HCT116 (cell line): ENCODE measurements around the gene RCOR3.

Experiments
- RAD21 ChIP-seq: IDR thresholded peaks from 2 replicates; pipeline ENCODE4 v1.6.1; 2012; ENCODE audit warnings: low read depth, mild to moderate bottlenecking
- SP1 ChIP-seq: IDR thresholded peaks from 2 replicates; pipeline ENCODE4 v1.6.1; 2012; ENCODE audit warnings: low read depth
- TF ChIP-seq, protein P1 (sequence below), 3 experiments: fragments of 200-600 bp in 1 of 3; sonication (generic) in 1 of 3; IDR thresholded peaks in 2 of 3; conservative IDR thresholded peaks in 1 of 3; 2 replicates each; pipeline ENCODE4 v1.5.1; 2012 to 2017; ENCODE audit warnings: low read depth in 2 of 3, low read length in 2 of 3, antibody characterized with exemption in 1 of 3, borderline replicate concordance in 1 of 3, control low read depth in 1 of 3, mild to moderate bottlenecking in 1 of 3, mixed read lengths in 1 of 3, mixed run types in 1 of 3, moderate library complexity in 1 of 3; ENCODE audit not compliant: insufficient read depth in 1 of 3

GRCh38 chr1:211287218-211287617 lies 28.1 kb downstream of the RCOR3 start:
- TF ChIP-seq SP1 (no peak), RAD21 (no peak)
- TF ChIP-seq, protein P1, sequence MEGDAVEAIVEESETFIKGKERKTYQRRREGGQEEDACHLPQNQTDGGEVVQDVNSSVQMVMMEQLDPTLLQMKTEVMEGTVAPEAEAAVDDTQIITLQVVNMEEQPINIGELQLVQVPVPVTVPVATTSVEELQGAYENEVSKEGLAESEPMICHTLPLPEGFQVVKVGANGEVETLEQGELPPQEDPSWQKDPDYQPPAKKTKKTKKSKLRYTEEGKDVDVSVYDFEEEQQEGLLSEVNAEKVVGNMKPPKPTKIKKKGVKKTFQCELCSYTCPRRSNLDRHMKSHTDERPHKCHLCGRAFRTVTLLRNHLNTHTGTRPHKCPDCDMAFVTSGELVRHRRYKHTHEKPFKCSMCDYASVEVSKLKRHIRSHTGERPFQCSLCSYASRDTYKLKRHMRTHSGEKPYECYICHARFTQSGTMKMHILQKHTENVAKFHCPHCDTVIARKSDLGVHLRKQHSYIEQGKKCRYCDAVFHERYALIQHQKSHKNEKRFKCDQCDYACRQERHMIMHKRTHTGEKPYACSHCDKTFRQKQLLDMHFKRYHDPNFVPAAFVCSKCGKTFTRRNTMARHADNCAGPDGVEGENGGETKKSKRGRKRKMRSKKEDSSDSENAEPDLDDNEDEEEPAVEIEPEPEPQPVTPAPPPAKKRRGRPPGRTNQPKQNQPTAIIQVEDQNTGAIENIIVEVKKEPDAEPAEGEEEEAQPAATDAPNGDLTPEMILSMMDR (IDR thresholded peaks at IDR 0.05 in 2 of 3, conservative IDR thresholded peaks at IDR 0.05 in 1 of 3; ENCODE audit: borderline replicate concordance in 1 of 3, insufficient read depth in 1 of 3, low read depth in 2 of 3, low read length in 2 of 3), result no peak
